HT1080 (cell line): ENCODE measurements around the gene MCTP1. TPM values are rescaled to one million over a fixed set of nuclear protein-coding genes. Genes with fewer than 3 reads are reported as not detected.
A peak's percentile ranks its signal among the peaks of the same experiment; 100 is the strongest.

Experiments used
- DNase-seq: peaks from one replicate; pipeline ENCODE4 v3.0.0-alpha.2; 2015; ENCODE audit warnings: low read depth
- total RNA-seq: library from RNA; depleted of rRNA; stranded (reverse); fragments of >200 nt; shearing (Covaris generic); gene quantifications from 2 replicates; pipeline ENCODE4 v1.2.3, GENCODE V29; 2014

Gene MCTP1
- total RNA-seq, 1 experiment from 2014 or later, result 13.9 TPM

GRCh38 chr5:95078868-95079267 lies 206.0 kb downstream of the MCTP1 start:
- DNase-seq, result no peak

GRCh38 chr5:95076395-95077185 lies 208.3 kb downstream of the MCTP1 start:
- DNase-seq, result no peak

- DNase-seq, result no peak
Measured at GRCh38 chr5:95075111-95075510, 209.8 kb downstream of the MCTP1 start.

GRCh38 chr5:95072281-95072680 lies 212.6 kb downstream of the MCTP1 start:
- DNase-seq, result no peak

- no peak for DNase-seq
Measured at GRCh38 chr5:95070866-95071265, 214.0 kb downstream of the MCTP1 start.

GRCh38 chr5:95070453-95070852 lies 214.4 kb downstream of the MCTP1 start:
- DNase-seq, result no peak

- DNase-seq, result peak; percentile 12
Measured at GRCh38 chr5:95069948-95070347, 214.9 kb downstream of the MCTP1 start.

GRCh38 chr5:95069021-95069420 lies 215.9 kb downstream of the MCTP1 start:
- DNase-seq, result no peak

GRCh38 chr5:95068289-95068910 lies 216.5 kb downstream of the MCTP1 start:
- DNase-seq, result no peak

- no peak for DNase-seq
Measured at GRCh38 chr5:95066048-95066447, 218.8 kb downstream of the MCTP1 start.

GRCh38 chr5:95063492-95063891 lies 221.4 kb downstream of the MCTP1 start:
- no peak for DNase-seq

GRCh38 chr5:95060098-95060497 lies 224.8 kb downstream of the MCTP1 start:
- no peak for DNase-seq

- DNase-seq, result no peak
Measured at GRCh38 chr5:95059636-95060035, 225.3 kb downstream of the MCTP1 start.

GRCh38 chr5:95057615-95058014 lies 227.3 kb downstream of the MCTP1 start:
- no peak for DNase-seq

GRCh38 chr5:95053253-95053652 lies 231.6 kb downstream of the MCTP1 start:
- no peak for DNase-seq

- DNase-seq, result no peak
Measured at GRCh38 chr5:95050708-95051107, 234.2 kb downstream of the MCTP1 start.

GRCh38 chr5:95048628-95049027 lies 236.3 kb downstream of the MCTP1 start:
- DNase-seq, result no peak

GRCh38 chr5:95045181-95045965 lies 239.5 kb downstream of the MCTP1 start:
- no peak for DNase-seq

GRCh38 chr5:95044096-95044495 lies 240.8 kb downstream of the MCTP1 start:
- DNase-seq, result no peak

- DNase-seq, result no peak
Measured at GRCh38 chr5:95043648-95044047, 241.2 kb downstream of the MCTP1 start.

GRCh38 chr5:95043234-95043633 lies 241.7 kb downstream of the MCTP1 start:
- DNase-seq, result peak; percentile 17

- DNase-seq, result no peak
Measured at GRCh38 chr5:95042037-95042436, 242.9 kb downstream of the MCTP1 start.
